Glutamatergic neuron (in vitro differentiated cells): ENCODE measurements around the gene CRPPA. TPM values are rescaled to one million over a fixed set of nuclear protein-coding genes. Genes with fewer than 3 reads are reported as not detected.
"Not testable (repeated sequence)": the region's sequence is repeated elsewhere in the genome, so short reads cannot be mapped to it uniquely, and the experiment has no call there.

ENCODE experiments used
- DNase-seq: peaks from one replicate; pipeline ENCODE4 v3.0.0; 2022
- H3K27ac Mint-ChIP-seq: one replicate; pipeline ENCODE4 v1.8.0; 2020; ENCODE audit warnings: mild to moderate bottlenecking, mixed read lengths, inconsistent platforms; ENCODE audit not compliant: unreplicated experiment
- H3K27me3 Mint-ChIP-seq: one replicate; pipeline ENCODE4 v1.8.0; 2020; ENCODE audit warnings: mild to moderate bottlenecking, moderate library complexity, mixed read lengths, inconsistent platforms; ENCODE audit not compliant: unreplicated experiment
- H3K36me3 Mint-ChIP-seq: one replicate; pipeline ENCODE4 v1.8.0; 2020; ENCODE audit warnings: mild to moderate bottlenecking, mixed read lengths, inconsistent platforms; ENCODE audit not compliant: unreplicated experiment
- H3K4me1 Mint-ChIP-seq: one replicate; pipeline ENCODE4 v1.8.0; 2020; ENCODE audit warnings: mild to moderate bottlenecking, low read depth, mixed read lengths, inconsistent platforms; ENCODE audit not compliant: unreplicated experiment
- H3K4me3 Mint-ChIP-seq: one replicate; pipeline ENCODE4 v1.8.0; 2020; ENCODE audit warnings: mild to moderate bottlenecking, mixed read lengths, inconsistent platforms; ENCODE audit not compliant: unreplicated experiment
- H3K9me3 Mint-ChIP-seq: one replicate; pipeline ENCODE4 v1.8.0; 2020; ENCODE audit warnings: mild to moderate bottlenecking, moderate library complexity, mixed read lengths, inconsistent platforms; ENCODE audit not compliant: unreplicated experiment
- total RNA-seq: library from RNA; stranded (reverse); fragmentation: NEBNext Ultra II Directional; extraction: Animal tissue kit (Norgen Biotek cat#: 25700); gene quantifications from one replicate; pipeline ENCODE4 v1.2.1, GENCODE V29; 2021; ENCODE audit not compliant: unreplicated experiment
- TF ChIP-seq, protein P1 (sequence below): fragments of 200-600 bp; sonication (generic); IDR thresholded peaks from one replicate; pipeline ENCODE4 v1.5.0; 2021; ENCODE audit not compliant: partially characterized antibody, unreplicated experiment

Gene CRPPA
- total RNA-seq, 1 donor from 2014 or later: 5.3 TPM

DNA sequence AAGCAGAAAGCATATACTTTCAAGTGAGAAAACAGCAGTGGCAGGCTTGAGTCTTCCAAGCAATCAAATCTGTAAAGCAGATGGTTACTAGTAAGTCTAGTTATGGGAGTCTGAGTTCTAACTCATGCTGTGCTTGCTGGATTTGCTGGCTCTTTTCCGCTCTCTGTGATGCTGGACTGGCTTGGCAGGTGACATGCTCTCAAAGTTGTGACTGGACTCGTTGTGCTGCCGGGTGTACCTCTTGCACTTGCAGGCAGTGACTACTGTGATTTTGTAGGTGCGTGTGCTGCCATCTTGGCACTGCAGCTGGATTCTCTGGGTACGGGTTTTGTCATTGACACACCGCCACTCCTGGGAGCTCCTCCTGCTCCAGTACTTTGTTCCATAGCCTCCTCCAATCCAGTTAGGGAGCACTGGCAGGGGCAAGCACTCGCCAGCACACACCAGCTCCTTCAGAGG, 41.1 kb upstream of the CRPPA start:
- Mint-ChIP-seq H3K4me3 (no peak overlapping the region), H3K4me1 (peaks cover 5% of the 10 kb centered on the region), H3K27ac (no peak overlapping the region), H3K9me3 (no peaks in the 10 kb centered on the region), H3K27me3 (no peaks in the 10 kb centered on the region), H3K36me3 (no peaks in the 10 kb centered on the region)
- TF ChIP-seq, protein P1, sequence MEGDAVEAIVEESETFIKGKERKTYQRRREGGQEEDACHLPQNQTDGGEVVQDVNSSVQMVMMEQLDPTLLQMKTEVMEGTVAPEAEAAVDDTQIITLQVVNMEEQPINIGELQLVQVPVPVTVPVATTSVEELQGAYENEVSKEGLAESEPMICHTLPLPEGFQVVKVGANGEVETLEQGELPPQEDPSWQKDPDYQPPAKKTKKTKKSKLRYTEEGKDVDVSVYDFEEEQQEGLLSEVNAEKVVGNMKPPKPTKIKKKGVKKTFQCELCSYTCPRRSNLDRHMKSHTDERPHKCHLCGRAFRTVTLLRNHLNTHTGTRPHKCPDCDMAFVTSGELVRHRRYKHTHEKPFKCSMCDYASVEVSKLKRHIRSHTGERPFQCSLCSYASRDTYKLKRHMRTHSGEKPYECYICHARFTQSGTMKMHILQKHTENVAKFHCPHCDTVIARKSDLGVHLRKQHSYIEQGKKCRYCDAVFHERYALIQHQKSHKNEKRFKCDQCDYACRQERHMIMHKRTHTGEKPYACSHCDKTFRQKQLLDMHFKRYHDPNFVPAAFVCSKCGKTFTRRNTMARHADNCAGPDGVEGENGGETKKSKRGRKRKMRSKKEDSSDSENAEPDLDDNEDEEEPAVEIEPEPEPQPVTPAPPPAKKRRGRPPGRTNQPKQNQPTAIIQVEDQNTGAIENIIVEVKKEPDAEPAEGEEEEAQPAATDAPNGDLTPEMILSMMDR: no peak
- DNase-seq: no peak

DNA sequence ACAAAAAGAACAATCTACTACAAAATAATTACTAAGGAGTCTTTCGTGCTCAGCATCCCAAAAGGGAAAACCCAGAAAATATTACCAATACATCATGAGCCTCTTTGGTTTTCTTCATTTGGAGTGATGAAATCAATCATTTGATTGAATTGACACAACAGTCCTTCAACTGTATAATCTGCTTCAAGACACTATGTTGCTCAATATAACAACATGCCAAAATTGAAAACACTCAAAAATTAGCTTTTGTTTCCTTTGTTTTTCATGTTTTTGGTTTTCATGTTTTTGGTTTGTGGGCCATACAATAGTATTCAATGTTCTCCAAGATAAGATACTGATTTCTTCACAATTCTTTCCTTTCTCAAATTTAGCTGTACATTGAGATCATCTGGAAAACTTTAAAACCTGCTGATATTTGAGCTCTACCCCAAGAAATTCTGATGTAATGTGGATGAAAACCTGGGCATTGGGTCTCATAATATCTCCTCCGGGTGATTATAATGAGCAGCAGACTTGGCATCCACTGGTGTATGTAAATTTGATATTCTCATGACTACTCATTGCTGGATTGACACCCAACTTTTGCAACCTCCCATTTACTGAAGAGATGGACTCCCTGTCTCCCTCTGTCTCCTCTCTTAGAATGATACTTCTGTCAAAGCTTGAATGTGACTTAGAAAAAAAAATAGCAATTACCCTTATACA, 39.6 kb upstream of the CRPPA start:
- Mint-ChIP-seq H3K36me3 (no peaks in the 10 kb centered on the region), H3K9me3 (no peaks in the 10 kb centered on the region), H3K4me3 (no peak overlapping the region), H3K27ac (no peak overlapping the region), H3K4me1 (peaks cover 5% of the 10 kb centered on the region), H3K27me3 (no peaks in the 10 kb centered on the region)
- TF ChIP-seq, protein P1: no peak
- DNase-seq: no peak

DNA sequence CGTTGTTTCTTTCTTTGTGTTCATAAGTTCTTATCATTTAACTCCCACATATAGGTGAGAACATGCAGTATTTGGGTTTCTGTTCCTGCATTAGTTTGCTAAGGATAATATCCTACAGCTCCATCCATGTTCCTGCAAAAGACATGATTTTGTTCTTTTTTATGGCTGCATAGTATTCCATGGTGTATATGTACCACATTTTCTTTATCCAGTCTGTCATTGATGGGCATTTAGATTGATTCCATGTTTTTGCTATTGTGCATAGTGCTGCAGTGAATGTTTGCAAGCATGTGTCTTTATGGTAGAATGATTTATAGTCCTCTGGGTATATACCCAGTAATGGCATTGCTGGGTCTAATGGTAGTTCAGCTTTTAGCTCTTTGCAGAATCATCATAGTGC, 35.0 kb upstream of the CRPPA start:
- not testable (repeated sequence) for H3K4me1 Mint-ChIP-seq, H3K9me3 Mint-ChIP-seq, H3K36me3 Mint-ChIP-seq, H3K27me3 Mint-ChIP-seq, DNase-seq, H3K4me3 Mint-ChIP-seq, H3K27ac Mint-ChIP-seq

DNA sequence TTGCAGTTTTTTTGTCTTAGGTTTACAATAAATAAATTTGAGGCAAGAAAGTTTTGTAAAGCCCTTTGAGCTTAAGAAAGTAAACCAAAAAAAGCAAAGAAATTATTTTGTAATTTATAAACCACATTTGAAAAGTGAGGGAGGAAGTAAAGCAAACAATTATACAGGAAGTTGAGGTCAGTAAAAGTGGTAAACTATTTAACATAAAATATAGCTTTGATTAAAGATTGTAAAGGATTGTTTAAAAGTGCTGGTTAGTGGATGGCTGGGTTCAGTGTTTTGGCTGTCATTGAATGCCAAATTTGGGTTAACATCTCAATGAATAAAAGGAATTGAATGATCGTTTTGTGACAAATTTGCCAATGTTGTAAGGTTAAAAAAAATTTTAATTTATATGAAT, 34.3 kb upstream of the CRPPA start:
- Mint-ChIP-seq H3K4me3 (no peak overlapping the region), H3K27ac (no peak overlapping the region), H3K27me3 (no peaks in the 10 kb centered on the region), H3K36me3 (no peaks in the 10 kb centered on the region), H3K4me1 (no peaks in the 10 kb centered on the region), H3K9me3 (no peaks in the 10 kb centered on the region)
- TF ChIP-seq, protein P1: no peak
- DNase-seq: no peak

DNA sequence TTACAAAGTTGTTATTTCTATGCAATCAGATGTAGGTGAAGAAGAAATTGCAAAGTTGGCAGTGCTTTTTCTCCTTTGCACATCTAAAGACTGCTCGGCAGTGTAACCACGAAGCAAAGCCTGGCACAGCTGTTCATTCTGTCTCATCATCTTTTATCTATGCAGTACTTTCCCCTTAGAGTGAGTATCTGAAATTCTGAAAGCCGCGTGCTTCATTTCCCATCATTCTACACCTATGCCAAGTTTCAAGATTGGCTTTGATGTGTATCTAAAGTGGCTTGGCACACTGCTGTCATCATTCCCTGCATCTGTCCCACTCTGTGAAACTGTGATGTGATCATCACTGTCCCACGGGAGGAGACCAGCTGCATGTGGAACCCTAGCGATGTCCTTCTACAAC, 29.0 kb upstream of the CRPPA start:
- Mint-ChIP-seq H3K36me3 (no peaks in the 10 kb centered on the region), H3K9me3 (no peaks in the 10 kb centered on the region), H3K27ac (peak overlapping the region; percentile 39), H3K27me3 (no peaks in the 10 kb centered on the region), H3K4me3 (no peak overlapping the region), H3K4me1 (no peaks in the 10 kb centered on the region)
- TF ChIP-seq, protein P1: no peak
- peak; percentile 27 for DNase-seq
